ENCODE results near the gene INSYN1.

INSYN1 gene

GRCh38 chr15:73750951-73751350, 2.2 kb downstream of the INSYN1 start:
- TF ChIP-seq CEBPB (IDR thresholded peaks at IDR 0.05) = no peak

GRCh38 chr15:73750438-73750837, 2.7 kb downstream of the INSYN1 start:
- TF ChIP-seq NFIC (IDR thresholded peaks at IDR 0.05) (no peak), EGR1 (IDR thresholded peaks at IDR 0.05) (no peak), YY1 (IDR thresholded peaks at IDR 0.05; ENCODE audit: low read depth) (no peak), ZBTB7A (IDR thresholded peaks at IDR 0.05; ENCODE audit: low read depth) (no peak), MAX (IDR thresholded peaks at IDR 0.05) (no peak), RAD21 (IDR thresholded peaks at IDR 0.05; ENCODE audit: low read depth) (no peak), TEAD4 (IDR thresholded peaks at IDR 0.05) (no peak), TCF12 (IDR thresholded peaks at IDR 0.05; ENCODE audit: low read depth) (no peak), TAF1 (IDR thresholded peaks at IDR 0.05; ENCODE audit: low read depth) (no peak), USF1 (IDR thresholded peaks at IDR 0.05) (no peak), CEBPB (IDR thresholded peaks at IDR 0.05) (no peak), EP300 (IDR thresholded peaks at IDR 0.05; ENCODE audit: borderline replicate concordance) (no peak), CREB1 (IDR thresholded peaks at IDR 0.05; ENCODE audit: low read depth) (no peak), FOXM1 (IDR thresholded peaks at IDR 0.05; ENCODE audit: borderline replicate concordance, low read depth) (no peak)
- TF ChIP-seq, protein P1, sequence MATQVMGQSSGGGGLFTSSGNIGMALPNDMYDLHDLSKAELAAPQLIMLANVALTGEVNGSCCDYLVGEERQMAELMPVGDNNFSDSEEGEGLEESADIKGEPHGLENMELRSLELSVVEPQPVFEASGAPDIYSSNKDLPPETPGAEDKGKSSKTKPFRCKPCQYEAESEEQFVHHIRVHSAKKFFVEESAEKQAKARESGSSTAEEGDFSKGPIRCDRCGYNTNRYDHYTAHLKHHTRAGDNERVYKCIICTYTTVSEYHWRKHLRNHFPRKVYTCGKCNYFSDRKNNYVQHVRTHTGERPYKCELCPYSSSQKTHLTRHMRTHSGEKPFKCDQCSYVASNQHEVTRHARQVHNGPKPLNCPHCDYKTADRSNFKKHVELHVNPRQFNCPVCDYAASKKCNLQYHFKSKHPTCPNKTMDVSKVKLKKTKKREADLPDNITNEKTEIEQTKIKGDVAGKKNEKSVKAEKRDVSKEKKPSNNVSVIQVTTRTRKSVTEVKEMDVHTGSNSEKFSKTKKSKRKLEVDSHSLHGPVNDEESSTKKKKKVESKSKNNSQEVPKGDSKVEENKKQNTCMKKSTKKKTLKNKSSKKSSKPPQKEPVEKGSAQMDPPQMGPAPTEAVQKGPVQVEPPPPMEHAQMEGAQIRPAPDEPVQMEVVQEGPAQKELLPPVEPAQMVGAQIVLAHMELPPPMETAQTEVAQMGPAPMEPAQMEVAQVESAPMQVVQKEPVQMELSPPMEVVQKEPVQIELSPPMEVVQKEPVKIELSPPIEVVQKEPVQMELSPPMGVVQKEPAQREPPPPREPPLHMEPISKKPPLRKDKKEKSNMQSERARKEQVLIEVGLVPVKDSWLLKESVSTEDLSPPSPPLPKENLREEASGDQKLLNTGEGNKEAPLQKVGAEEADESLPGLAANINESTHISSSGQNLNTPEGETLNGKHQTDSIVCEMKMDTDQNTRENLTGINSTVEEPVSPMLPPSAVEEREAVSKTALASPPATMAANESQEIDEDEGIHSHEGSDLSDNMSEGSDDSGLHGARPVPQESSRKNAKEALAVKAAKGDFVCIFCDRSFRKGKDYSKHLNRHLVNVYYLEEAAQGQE (IDR thresholded peaks at IDR 0.05; ENCODE audit: low read depth) = no peak

- TF ChIP-seq EGR1 (IDR thresholded peaks at IDR 0.05) (no peak), ZBTB7A (IDR thresholded peaks at IDR 0.05; ENCODE audit: low read depth) (no peak), RAD21 (IDR thresholded peaks at IDR 0.05; ENCODE audit: low read depth) (no peak), USF1 (IDR thresholded peaks at IDR 0.05) (no peak), YY1 (IDR thresholded peaks at IDR 0.05; ENCODE audit: low read depth) (no peak), NFIC (IDR thresholded peaks at IDR 0.05) (no peak), CREB1 (IDR thresholded peaks at IDR 0.05; ENCODE audit: low read depth) (no peak), TAF1 (IDR thresholded peaks at IDR 0.05; ENCODE audit: low read depth) (no peak), CEBPB (IDR thresholded peaks at IDR 0.05) (no peak), FOXM1 (IDR thresholded peaks at IDR 0.05; ENCODE audit: borderline replicate concordance, low read depth) (no peak), TCF12 (IDR thresholded peaks at IDR 0.05; ENCODE audit: low read depth) (no peak), EP300 (IDR thresholded peaks at IDR 0.05; ENCODE audit: borderline replicate concordance) (no peak), MAX (IDR thresholded peaks at IDR 0.05) (no peak), TEAD4 (IDR thresholded peaks at IDR 0.05) (no peak)
- TF ChIP-seq, protein P1 (IDR thresholded peaks at IDR 0.05; ENCODE audit: low read depth) = no peak
Measured at GRCh38 chr15:73749971-73750370, 3.2 kb downstream of the INSYN1 start.

GRCh38 chr15:73749533-73749932, 3.6 kb downstream of the INSYN1 start:
- TF ChIP-seq, protein P1 (IDR thresholded peaks at IDR 0.05; ENCODE audit: low read depth) = peak; percentile 55
- TF ChIP-seq USF1 (IDR thresholded peaks at IDR 0.05) = no peak

- TF ChIP-seq YY1 (IDR thresholded peaks at IDR 0.05; ENCODE audit: low read depth) (no peak), TAF1 (IDR thresholded peaks at IDR 0.05; ENCODE audit: low read depth) (no peak), TEAD4 (IDR thresholded peaks at IDR 0.05) (no peak), NFIC (IDR thresholded peaks at IDR 0.05) (no peak), FOXM1 (IDR thresholded peaks at IDR 0.05; ENCODE audit: borderline replicate concordance, low read depth) (no peak), RAD21 (IDR thresholded peaks at IDR 0.05; ENCODE audit: low read depth) (no peak), CEBPB (IDR thresholded peaks at IDR 0.05) (no peak), USF1 (IDR thresholded peaks at IDR 0.05) (no peak), EGR1 (IDR thresholded peaks at IDR 0.05) (no peak), CREB1 (IDR thresholded peaks at IDR 0.05; ENCODE audit: low read depth) (no peak), EP300 (IDR thresholded peaks at IDR 0.05; ENCODE audit: borderline replicate concordance) (no peak), TCF12 (IDR thresholded peaks at IDR 0.05; ENCODE audit: low read depth) (no peak), MAX (IDR thresholded peaks at IDR 0.05) (no peak), ZBTB7A (IDR thresholded peaks at IDR 0.05; ENCODE audit: low read depth) (no peak)
- TF ChIP-seq, protein P1 (IDR thresholded peaks at IDR 0.05; ENCODE audit: low read depth) = no peak
Measured at GRCh38 chr15:73748730-73749129, 4.4 kb downstream of the INSYN1 start.
